ENCODE data around the gene RRAS.
"Not testable (repeated sequence)": the region's sequence is repeated elsewhere in the genome, so short reads cannot be mapped to it uniquely, and the experiment has no call there.

Gene RRAS

GRCh38 chr19:49654581-49654980, 14.6 kb upstream of the RRAS start:
- DNase-seq (ENCODE audit: low read depth): no peak

GRCh38 chr19:49653466-49653806, 13.5 kb upstream of the RRAS start:
- no peak for DNase-seq (ENCODE audit: low read depth)

- no peak for DNase-seq (ENCODE audit: low read depth)
These were observed 12.9 kb upstream of the RRAS start for GRCh38 chr19:49652551-49653465.

- no peak for DNase-seq (ENCODE audit: low read depth)
These were observed 12.0 kb upstream of the RRAS start for GRCh38 chr19:49651820-49652550.

GRCh38 chr19:49651029-49651819, 11.3 kb upstream of the RRAS start:
- no peak for DNase-seq (ENCODE audit: low read depth)

GRCh38 chr19:49646586-49646985, 6.6 kb upstream of the RRAS start:
- DNase-seq (ENCODE audit: low read depth): no peak

GRCh38 chr19:49645995-49646394, 6.1 kb upstream of the RRAS start:
- DNase-seq (ENCODE audit: low read depth): no peak

- no peak for DNase-seq (ENCODE audit: low read depth)
These were observed 5.6 kb upstream of the RRAS start for GRCh38 chr19:49645592-49645991.

- DNase-seq (ENCODE audit: low read depth): no peak
These were observed 3.5 kb upstream of the RRAS start for GRCh38 chr19:49643466-49643865.

- no peak for DNase-seq (ENCODE audit: low read depth)
These were observed 2.6 kb upstream of the RRAS start for GRCh38 chr19:49642492-49643035.

GRCh38 chr19:49641688-49642491, 1.9 kb upstream of the RRAS start, which contains the start of gene SCAF1:
TSS of gene SCAF1 (plus strand) at chr19:49642209. CDS start at chr19:49645027, 2,818 bp downstream.
- peak; percentile 99 for DNase-seq (ENCODE audit: low read depth)

- no peak for DNase-seq (ENCODE audit: low read depth)
These were observed 386 bp downstream of the RRAS start for GRCh38 chr19:49639401-49640112.

GRCh38 chr19:49637821-49638738, 1.9 kb downstream of the RRAS start:
- no peak for DNase-seq (ENCODE audit: low read depth)

- DNase-seq (ENCODE audit: low read depth): no peak
These were observed 3.6 kb downstream of the RRAS start for GRCh38 chr19:49636233-49636932.

GRCh38 chr19:49635530-49636232, 4.3 kb downstream of the RRAS start:
- no peak for DNase-seq (ENCODE audit: low read depth)

- not testable (repeated sequence) for DNase-seq (ENCODE audit: low read depth)
These were observed 6.7 kb downstream of the RRAS start for GRCh38 chr19:49633273-49633672.

GRCh38 chr19:49632576-49632975, 7.4 kb downstream of the RRAS start:
- no peak for DNase-seq (ENCODE audit: low read depth)

- DNase-seq (ENCODE audit: low read depth): no peak
These were observed 8.2 kb downstream of the RRAS start for GRCh38 chr19:49631610-49632192.
